ENCODE data around the gene CAMKV.

The CAMKV gene

GRCh38 chr3:49903451-49904424, 34.0 kb upstream of the CAMKV start, which contains the start of gene MST1R:
MST1R (minus strand) TSS chr3:49903873; CDS start chr3:49903609, 264 bp downstream.
- Histone ChIP-seq H2AFZ (ENCODE audit: low read depth, low read length) (no peak within 1 kb of the TSS), H3K36me3 (ENCODE audit: insufficient read depth, low read length) (no peaks in the 10 kb centered on the region), H3K4me3 (ENCODE audit: low read length) (no peak within 1 kb of the TSS), H3K27me3 (ENCODE audit: insufficient read depth, low read length) (no peaks in the 10 kb centered on the region), H3K9me3 (ENCODE audit: low read length) (no peaks in the 10 kb centered on the region), H3K4me1 (ENCODE audit: insufficient read depth, low read length) (no peaks in the 10 kb centered on the region)

- H3K4me3 ChIP-seq (ENCODE audit: low read length), result no peak overlapping the region
- H3K27me3 ChIP-seq (ENCODE audit: insufficient read depth, low read length), result no peaks in the 10 kb centered on the region
- H3K9me3 ChIP-seq (ENCODE audit: low read length), result no peaks in the 10 kb centered on the region
- H3K4me1 ChIP-seq (ENCODE audit: insufficient read depth, low read length), result no peaks in the 10 kb centered on the region
- no peak overlapping the region for H2AFZ ChIP-seq (ENCODE audit: low read depth, low read length)
- no peaks in the 10 kb centered on the region for H3K36me3 ChIP-seq (ENCODE audit: insufficient read depth, low read length)
Measured at GRCh38 chr3:49902511-49903345, 33.0 kb upstream of the CAMKV start.

GRCh38 chr3:49901366-49902339, 31.9 kb upstream of the CAMKV start:
- no peaks in the 10 kb centered on the region for H3K4me1 ChIP-seq (ENCODE audit: insufficient read depth, low read length)
- H2AFZ ChIP-seq (ENCODE audit: low read depth, low read length), result no peak overlapping the region
- H3K27me3 ChIP-seq (ENCODE audit: insufficient read depth, low read length), result no peaks in the 10 kb centered on the region

GRCh38 chr3:49900491-49901153, 30.9 kb upstream of the CAMKV start:
- Histone ChIP-seq H3K4me3 (ENCODE audit: low read length) (no peak overlapping the region), H2AFZ (ENCODE audit: low read depth, low read length) (no peak overlapping the region), H3K27me3 (ENCODE audit: insufficient read depth, low read length) (no peaks in the 10 kb centered on the region), H3K9me3 (ENCODE audit: low read length) (no peaks in the 10 kb centered on the region), H3K4me1 (ENCODE audit: insufficient read depth, low read length) (no peaks in the 10 kb centered on the region), H3K36me3 (ENCODE audit: insufficient read depth, low read length) (no peaks in the 10 kb centered on the region)

More at GRCh38 chr3:49901366-49902339, 31.9 kb upstream of the CAMKV start:
- Histone ChIP-seq H3K36me3 (ENCODE audit: insufficient read depth, low read length) (no peaks in the 10 kb centered on the region), H3K4me3 (ENCODE audit: low read length) (no peak overlapping the region), H3K9me3 (ENCODE audit: low read length) (no peaks in the 10 kb centered on the region)

- H3K36me3 ChIP-seq (ENCODE audit: insufficient read depth, low read length), result no peaks in the 10 kb centered on the region
- no peaks in the 10 kb centered on the region for H3K9me3 ChIP-seq (ENCODE audit: low read length)
- no peaks in the 10 kb centered on the region for H3K27me3 ChIP-seq (ENCODE audit: insufficient read depth, low read length)
- H3K4me3 ChIP-seq (ENCODE audit: low read length), result no peak overlapping the region
- H3K4me1 ChIP-seq (ENCODE audit: insufficient read depth, low read length), result no peaks in the 10 kb centered on the region
- no peak overlapping the region for H2AFZ ChIP-seq (ENCODE audit: low read depth, low read length)
Measured at GRCh38 chr3:49899815-49900214, 30.1 kb upstream of the CAMKV start.

GRCh38 chr3:49898991-49899390, 29.3 kb upstream of the CAMKV start:
- Histone ChIP-seq H3K27me3 (ENCODE audit: insufficient read depth, low read length) (no peaks in the 10 kb centered on the region), H3K4me1 (ENCODE audit: insufficient read depth, low read length) (no peaks in the 10 kb centered on the region), H3K4me3 (ENCODE audit: low read length) (no peak overlapping the region), H3K36me3 (ENCODE audit: insufficient read depth, low read length) (no peaks in the 10 kb centered on the region), H3K9me3 (ENCODE audit: low read length) (no peaks in the 10 kb centered on the region), H2AFZ (ENCODE audit: low read depth, low read length) (no peak overlapping the region)

GRCh38 chr3:49896345-49896744, 26.6 kb upstream of the CAMKV start:
- Histone ChIP-seq H3K27me3 (ENCODE audit: insufficient read depth, low read length) (no peaks in the 10 kb centered on the region), H2AFZ (ENCODE audit: low read depth, low read length) (no peak overlapping the region), H3K4me1 (ENCODE audit: insufficient read depth, low read length) (no peaks in the 10 kb centered on the region), H3K36me3 (ENCODE audit: insufficient read depth, low read length) (no peaks in the 10 kb centered on the region), H3K9me3 (ENCODE audit: low read length) (no peaks in the 10 kb centered on the region), H3K4me3 (ENCODE audit: low read length) (no peak overlapping the region)

GRCh38 chr3:49895791-49896190, 26.1 kb upstream of the CAMKV start:
- no peaks in the 10 kb centered on the region for H3K27me3 ChIP-seq (ENCODE audit: insufficient read depth, low read length)
- H2AFZ ChIP-seq (ENCODE audit: low read depth, low read length), result no peak overlapping the region
- no peaks in the 10 kb centered on the region for H3K4me1 ChIP-seq (ENCODE audit: insufficient read depth, low read length)
- H3K36me3 ChIP-seq (ENCODE audit: insufficient read depth, low read length), result no peaks in the 10 kb centered on the region
- no peak overlapping the region for H3K4me3 ChIP-seq (ENCODE audit: low read length)
- H3K9me3 ChIP-seq (ENCODE audit: low read length), result no peaks in the 10 kb centered on the region

- H3K4me3 ChIP-seq (ENCODE audit: low read length), result no peak overlapping the region
- H3K9me3 ChIP-seq (ENCODE audit: low read length), result no peaks in the 10 kb centered on the region
- no peaks in the 10 kb centered on the region for H3K27me3 ChIP-seq (ENCODE audit: insufficient read depth, low read length)
- H2AFZ ChIP-seq (ENCODE audit: low read depth, low read length), result no peak overlapping the region
- no peaks in the 10 kb centered on the region for H3K4me1 ChIP-seq (ENCODE audit: insufficient read depth, low read length)
- H3K36me3 ChIP-seq (ENCODE audit: insufficient read depth, low read length), result no peaks in the 10 kb centered on the region
Measured at GRCh38 chr3:49889296-49889695, 19.6 kb upstream of the CAMKV start.

- no peaks in the 10 kb centered on the region for H3K36me3 ChIP-seq (ENCODE audit: insufficient read depth, low read length)
- no peak overlapping the region for H2AFZ ChIP-seq (ENCODE audit: low read depth, low read length)
- H3K4me3 ChIP-seq (ENCODE audit: low read length), result no peak overlapping the region
- H3K4me1 ChIP-seq (ENCODE audit: insufficient read depth, low read length), result peaks cover 7% of the 10 kb centered on the region
- H3K27me3 ChIP-seq (ENCODE audit: insufficient read depth, low read length), result no peaks in the 10 kb centered on the region
- H3K9me3 ChIP-seq (ENCODE audit: low read length), result no peaks in the 10 kb centered on the region
Measured at GRCh38 chr3:49886922-49887265, 17.2 kb upstream of the CAMKV start.

- H3K36me3 ChIP-seq (ENCODE audit: insufficient read depth, low read length), result no peaks in the 10 kb centered on the region
- H3K9me3 ChIP-seq (ENCODE audit: low read length), result no peaks in the 10 kb centered on the region
- H3K4me1 ChIP-seq (ENCODE audit: insufficient read depth, low read length), result peaks cover 28% of the 10 kb centered on the region
- no peaks in the 10 kb centered on the region for H3K27me3 ChIP-seq (ENCODE audit: insufficient read depth, low read length)
- no peak overlapping the region for H3K4me3 ChIP-seq (ENCODE audit: low read length)
- no peak overlapping the region for H2AFZ ChIP-seq (ENCODE audit: low read depth, low read length)
Measured at GRCh38 chr3:49883998-49884397, 14.3 kb upstream of the CAMKV start.

- peaks cover 28% of the 10 kb centered on the region for H3K4me1 ChIP-seq (ENCODE audit: insufficient read depth, low read length)
- no peak overlapping the region for H2AFZ ChIP-seq (ENCODE audit: low read depth, low read length)
- H3K27me3 ChIP-seq (ENCODE audit: insufficient read depth, low read length), result no peaks in the 10 kb centered on the region
- H3K36me3 ChIP-seq (ENCODE audit: insufficient read depth, low read length), result no peaks in the 10 kb centered on the region
- H3K4me3 ChIP-seq (ENCODE audit: low read length), result no peak overlapping the region
- no peaks in the 10 kb centered on the region for H3K9me3 ChIP-seq (ENCODE audit: low read length)
Measured at GRCh38 chr3:49882166-49882565, 12.5 kb upstream of the CAMKV start.
